NB4 (cell line): Measurements from ENCODE around the gene KRT74.

Source experiments
- MYC ChIP-seq: IDR thresholded peaks from 2 replicates; pipeline ENCODE4 v1.6.1; 2011; ENCODE audit warnings: low read depth, low read length
- POLR2A ChIP-seq: IDR thresholded peaks from 2 replicates; pipeline ENCODE4 v1.6.1; 2011; ENCODE audit warnings: mild to moderate bottlenecking; ENCODE audit not compliant: insufficient read length; ENCODE audit errors: extremely low read depth
- TF ChIP-seq, protein P1 (sequence below): IDR thresholded peaks from one replicate; pipeline ENCODE4 v1.5.1; 2012; ENCODE audit warnings: low read depth, low read length
- TF ChIP-seq, protein P2 (sequence below): IDR thresholded peaks from 2 replicates; pipeline ENCODE4 v1.6.1; 2011; ENCODE audit warnings: low read depth, low read length

GRCh38 chr12:52607314-52607713, 33.7 kb upstream of the KRT74 start:
- TF ChIP-seq POLR2A: no peak
- TF ChIP-seq, protein P1, sequence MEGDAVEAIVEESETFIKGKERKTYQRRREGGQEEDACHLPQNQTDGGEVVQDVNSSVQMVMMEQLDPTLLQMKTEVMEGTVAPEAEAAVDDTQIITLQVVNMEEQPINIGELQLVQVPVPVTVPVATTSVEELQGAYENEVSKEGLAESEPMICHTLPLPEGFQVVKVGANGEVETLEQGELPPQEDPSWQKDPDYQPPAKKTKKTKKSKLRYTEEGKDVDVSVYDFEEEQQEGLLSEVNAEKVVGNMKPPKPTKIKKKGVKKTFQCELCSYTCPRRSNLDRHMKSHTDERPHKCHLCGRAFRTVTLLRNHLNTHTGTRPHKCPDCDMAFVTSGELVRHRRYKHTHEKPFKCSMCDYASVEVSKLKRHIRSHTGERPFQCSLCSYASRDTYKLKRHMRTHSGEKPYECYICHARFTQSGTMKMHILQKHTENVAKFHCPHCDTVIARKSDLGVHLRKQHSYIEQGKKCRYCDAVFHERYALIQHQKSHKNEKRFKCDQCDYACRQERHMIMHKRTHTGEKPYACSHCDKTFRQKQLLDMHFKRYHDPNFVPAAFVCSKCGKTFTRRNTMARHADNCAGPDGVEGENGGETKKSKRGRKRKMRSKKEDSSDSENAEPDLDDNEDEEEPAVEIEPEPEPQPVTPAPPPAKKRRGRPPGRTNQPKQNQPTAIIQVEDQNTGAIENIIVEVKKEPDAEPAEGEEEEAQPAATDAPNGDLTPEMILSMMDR: no peak
- TF ChIP-seq, protein P2, sequence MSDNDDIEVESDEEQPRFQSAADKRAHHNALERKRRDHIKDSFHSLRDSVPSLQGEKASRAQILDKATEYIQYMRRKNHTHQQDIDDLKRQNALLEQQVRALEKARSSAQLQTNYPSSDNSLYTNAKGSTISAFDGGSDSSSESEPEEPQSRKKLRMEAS: no peak
- no peak for TF ChIP-seq MYC
